GM12892 (cell line): ENCODE data around the gene JDP2.

Source experiments
- POLR2AphosphoS5 ChIP-seq: IDR thresholded peaks from 2 replicates; pipeline ENCODE4 v1.6.1; 2011; ENCODE audit warnings: low read depth, low read length, control low read depth
- TAF1 ChIP-seq: IDR thresholded peaks from 2 replicates; pipeline ENCODE4 v1.6.1; 2011; ENCODE audit warnings: low read depth, mild to moderate bottlenecking, control low read depth, low read length, borderline replicate concordance

DNA sequence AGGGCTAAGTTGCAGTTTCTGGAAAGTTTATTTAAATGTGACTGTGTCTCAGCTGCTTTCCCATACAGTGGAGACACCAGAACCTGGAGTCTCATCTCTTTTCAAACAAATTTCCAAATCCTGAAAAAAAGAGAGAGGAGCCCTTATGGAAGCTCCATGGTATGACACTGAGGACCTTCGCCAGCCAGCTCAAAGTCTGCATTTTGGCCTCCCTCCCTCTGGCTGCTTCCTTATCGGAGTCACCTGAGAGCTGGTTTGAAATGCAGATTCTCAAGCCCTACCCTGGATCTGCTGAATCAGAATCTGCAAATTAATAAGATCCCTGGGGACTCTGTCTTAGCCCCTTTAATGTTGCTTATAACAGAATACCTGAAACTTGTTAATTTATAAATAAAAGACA, 21.7 kb upstream of the JDP2 start:
- TF ChIP-seq POLR2AphosphoS5: no peak
- no peak for TF ChIP-seq TAF1
